Measurements from ENCODE around the gene MYL5. TPM values are rescaled to one million over a fixed set of nuclear protein-coding genes. Genes with fewer than 3 reads are reported as not detected.

The MYL5 gene
- total RNA-seq, 1 experiment from 2014 or later: 18.0 TPM

GRCh38 chr4:712916-713632 lies 38.7 kb downstream of the MYL5 start:
- Histone ChIP-seq H3K27ac (ENCODE audit: insufficient read length, low read depth, low read length) (no peak overlapping the region), H4K5ac (ENCODE audit: insufficient read length, low read depth, low read length) (no peak overlapping the region), H2AK5ac (ENCODE audit: insufficient read length, low read length) (no peak overlapping the region), H4K20me1 (ENCODE audit: control insufficient read depth, insufficient read depth, insufficient read length) (peaks cover 2% of the 10 kb centered on the region), H4K8ac (replicated peaks; ENCODE audit: insufficient read length, low read depth, low read length) (no peak overlapping the region), H3T11ph (ENCODE audit: low read length) (no peak overlapping the region), H3K56ac (ENCODE audit: insufficient read length, low read depth, low read length) (no peak overlapping the region), H3K4ac (ENCODE audit: low read depth, low read length) (no peak overlapping the region), H3K9me3 (ENCODE audit: control insufficient read depth, low read depth, low read length) (no peaks in the 10 kb centered on the region), H3K27me3 (ENCODE audit: insufficient read depth, low read length) (no peaks in the 10 kb centered on the region), H2BK20ac (ENCODE audit: low read depth, low read length, poor library complexity, severe bottlenecking) (no peak overlapping the region), H3K23me2 (ENCODE audit: insufficient read length, low read depth, low read length, poor library complexity, severe bottlenecking) (no peaks in the 10 kb centered on the region), H3K79me2 (ENCODE audit: insufficient read depth, low read length) (peaks cover 42% of the 10 kb centered on the region; the same call in 1 of the 2 replicates), H2BK120ac (ENCODE audit: low read depth, low read length, poor library complexity, severe bottlenecking) (no peak overlapping the region), H2BK15ac (ENCODE audit: low read depth, low read length) (no peak overlapping the region), H2BK5ac (ENCODE audit: insufficient read length, low read length) (no peak overlapping the region), H3K23ac (ENCODE audit: insufficient read length, low read depth, low read length) (no peak overlapping the region), H3K79me1 (ENCODE audit: insufficient read depth, low read depth, low read length, poor library complexity, severe bottlenecking) (peaks cover 18% of the 10 kb centered on the region), H3K18ac (ENCODE audit: insufficient read length, low read depth, low read length) (no peak overlapping the region), H3K9ac (ENCODE audit: extremely low read depth, insufficient read length, low read length) (no peak overlapping the region), H4K91ac (ENCODE audit: insufficient read length, low read depth, low read length) (no peak overlapping the region), H3K4me1 (ENCODE audit: insufficient read depth, low read length) (no peaks in the 10 kb centered on the region), H3K14ac (ENCODE audit: insufficient read depth, low read length) (no peak overlapping the region; the same call in 1 of the 2 replicates), H2BK12ac (ENCODE audit: insufficient read length, low read depth, low read length) (no peak overlapping the region), H2AFZ (ENCODE audit: low read length) (no peak overlapping the region), H3K4me2 (ENCODE audit: insufficient read depth, insufficient read length, low read length) (no peak overlapping the region)
- WGBS (ENCODE audit: extremely low coverage, insufficient read length, low lambda C conversion rate): no CpG with 5 or more reads among the region's 9 CpGs
- peaks cover 28 to 33% (median 30%) of the 10 kb centered on the region in 3 experiments for H3K36me3 Mint-ChIP-seq (ENCODE audit: insufficient read depth in 1 of 3, low read depth in 3 of 3)
- no peak overlapping the region for H3K27ac Mint-ChIP-seq
- peaks cover 3 to 5% of the 10 kb centered on the region in 2 experiments; a peak in 3 of 4 replicates for H3K4me1 Mint-ChIP-seq
- no peak for TF ChIP-seq CTCF (conservative IDR thresholded peaks at IDR 0.05)
- H3K9me3 Mint-ChIP-seq: peaks cover 0 to 4% of the 10 kb centered on the region in 2 experiments; a peak in 2 of 5 replicates
- H3K27me3 Mint-ChIP-seq (ENCODE audit: low read depth): no peaks in the 10 kb centered on the region
- H3K4me3 Mint-ChIP-seq: no peak overlapping the region
- DNase-seq: no peak

Measured in H9 (cell line).